Heart left ventricle (tissue), 16 donors: ENCODE measurements around the gene CPLX3. TPM values are rescaled to one million over a fixed set of nuclear protein-coding genes. Genes with fewer than 3 reads are reported as not detected.

ENCODE experiments used
- ATAC-seq, 4 donors: fragments of 200-7000 bp; cut with Tn5 transposase; one replicate each; pipeline ENCODE4 v1.9.1; 2020 to 2022; ENCODE audit warnings: moderate library complexity in 4 of 4, mild to moderate bottlenecking in 3 of 4, moderate number of reproducible peaks in 1 of 4
- DNase-seq, 5 donors: peaks; one replicate each; pipeline ENCODE4 v3.0.0-alpha.2; 2020
- H3K27ac ChIP-seq, 12 donors: fragments of 200-600 bp; sonication (generic) in 4 of 12; one replicate each; pipeline versions ENCODE4 v1.5.0 to v1.8.0; 2016 to 2022; ENCODE audit warnings: mild to moderate bottlenecking in 2 of 12
- H3K27me3 ChIP-seq, 9 donors: fragments of 200-600 bp; sonication (generic) in 2 of 9; one replicate each; pipeline versions ENCODE4 v1.5.1 to v1.8.0; 2016 to 2022; ENCODE audit warnings: mild to moderate bottlenecking in 3 of 9
- H3K36me3 ChIP-seq, 9 donors: fragments of 200-600 bp; sonication (generic) in 2 of 9; one replicate each; pipeline versions ENCODE4 v1.5.0 to v1.8.0; 2018 to 2022; ENCODE audit warnings: mild to moderate bottlenecking in 2 of 9
- H3K4me1 ChIP-seq, 12 donors: fragments of 200-600 bp; sonication (generic) in 4 of 12; one replicate each; pipeline versions ENCODE4 v1.5.0 to v1.8.0; 2016 to 2022; ENCODE audit warnings: mild to moderate bottlenecking in 3 of 12
- H3K4me3 ChIP-seq, 12 donors: fragments of 200-600 bp; sonication (generic) in 4 of 12; one replicate each; pipeline versions ENCODE4 v1.5.0 to v1.8.0; 2017 to 2022; ENCODE audit warnings: mild to moderate bottlenecking in 9 of 12, moderate library complexity in 4 of 12
- H3K9me3 ChIP-seq, 12 donors: fragments of 200-600 bp; sonication (generic) in 4 of 12; one replicate each; pipeline versions ENCODE4 v1.5.0 to v1.8.0; 2016 to 2022; ENCODE audit warnings: mild to moderate bottlenecking in 1 of 12
- CTCF ChIP-seq, 12 donors: fragments of 200-600 bp; sonication (generic) in 4 of 12; IDR thresholded peaks; one replicate each; pipeline versions ENCODE4 v1.5.0 to v1.8.0; 2018 to 2022; ENCODE audit warnings: antibody characterized with exemption in 12 of 12, mild to moderate bottlenecking in 5 of 12
- POLR2A ChIP-seq, 2 donors: fragments of 450-650 bp; IDR thresholded peaks; one replicate each; pipeline ENCODE4 v1.6.1; 2017; ENCODE audit warnings: antibody characterized with exemption in 2 of 2, mild to moderate bottlenecking in 2 of 2, moderate library complexity in 2 of 2
- WGBS, 4 donors: extraction: QIAGEN DNeasy Blood & Tissue Kit in 2 of 4; methylation state at CpG; one replicate each; pipeline versions ENCODE4 v1.1.5 to v1.1.7; 2013 to 2018; 5-methylcytosine and 5-hydroxymethylcytosine counted together
- intact Hi-C, 10 donors: fragments of 100-400 bp; cut with DNase I; formaldehyde crosslinking; loops; one replicate each; pipeline versions ENCODE4 v1.11.1 to v1.14.2; 2022
- polyA plus RNA-seq, 2 donors: library from polyadenylated mRNA; stranded (reverse); fragments of 200-250 nt; gene quantifications; one replicate each; pipeline ENCODE4 v1.2.3, GENCODE V29; 2013
- total RNA-seq, 9 donors: library from RNA; depleted of rRNA in 2 of 9; stranded (reverse); fragments of >200 nt in 2 of 9; fragmentation: NEBNext Ultra II Directional in 3 of 9; extraction: Animal tissue kit (Norgen Biotek cat#: 25700) in 3 of 9; gene quantifications; one replicate each; pipeline versions ENCODE4 v1.1.0 to v1.2.4, GENCODE V29; 2016 to 2023
- donor health status: ischemic (EF 13 %, LVEDD 7.1; RV severe dilation, severe dysfunction).
- donor health status: healthy with polysubstance abuse.
- donor health status: DM: no; HTN: yes; CAD: no.
- donor health status: DM: no; HTN: no; CAD: no.
- donor health status: ischemic (EF 25% LVEDD 6.9; RV normal size, moderate dysfunction).
- donor health status: ischemic (EF 25% LVEDD 5.7; RV mildly dilated, moderate dysfunction).
- donor health status: healthy.
- donor health status: DM: yes; HTN: yes; CAD: no.
- donor health status: ischemic (EF 35%, LVEDD 5.7; RV mildly dilated, moderate dysfunction).
- donor health status: nonischemic (EF 11% LVEDD 7.7; RV severe dilation, severe dysfunction).
- donor health status: DM: yes; HTN: yes; CAD: no.
- donor health status: PGD.
- donor health status: ischemic (EF 29% LVEDD 5.4; RV normal size, mild dysfunction).
- donor health status: nonischemic (EF 23%, LVEDD 6.1; RV moderate dilation, normal function).

The CPLX3 gene
- total and polyA plus RNA-seq, 11 donors, result 0.06 to 3.3 (median 1.6) TPM; not detected in 3

GRCh38 chr15:74786551-74787165 lies 39.8 kb upstream of the CPLX3 start:
- TF ChIP-seq CTCF (IDR thresholded peaks at IDR 0.05) (no peak), POLR2A (IDR thresholded peaks at IDR 0.05) (no peak)
- WGBS, 4 donors, result 27 to 62% (median 31%) methylated on average over 2 to 7 of the region's 7 CpGs
- Histone ChIP-seq H3K9me3 (no peaks in the 10 kb centered on the region), H3K4me3 (peak overlapping the region in 6 of 12 donors; percentile 1 to 72 (median 6)), H3K36me3 (peaks cover 0 to 7% (median 0%) of the 10 kb centered on the region in 9 donors), H3K4me1 (peaks cover 52 to 94% (median 90%) of the 10 kb centered on the region in 12 donors), H3K27ac (peak overlapping the region; percentile 42 to 97 (median 86)), H3K27me3 (no peaks in the 10 kb centered on the region)
- peak; percentile 4 to 35 (median 16) for ATAC-seq
- DNase-seq, result peak in 3 of 5 donors; percentile 65 to 77 (median 72)
- intact Hi-C loops, result no loop called here

GRCh38 chr15:74787251-74788041 lies 39.0 kb upstream of the CPLX3 start:
- H3K36me3 ChIP-seq, result peaks cover 0 to 11% (median 0%) of the 10 kb centered on the region in 9 donors
- peak overlapping the region in 5 of 12 donors; percentile 1 to 72 (median 7) for H3K4me3 ChIP-seq
- no peaks in the 10 kb centered on the region for H3K27me3 ChIP-seq
- ATAC-seq (peak; percentile 12 to 48 (median 33)), DNase-seq (peak; percentile 65 to 85 (median 75))
- intact Hi-C loops, result no loop called here
- peaks cover 52 to 100% (median 97%) of the 10 kb centered on the region in 12 donors for H3K4me1 ChIP-seq
- 40 to 46% (median 45%) methylated on average over 10 to 13 of the region's 13 CpGs for WGBS, 4 donors
- H3K27ac ChIP-seq, result peak overlapping the region; percentile 42 to 97 (median 86)
- TF ChIP-seq CTCF (IDR thresholded peaks at IDR 0.05) (peak; percentile 9 to 56 (median 37)), POLR2A (IDR thresholded peaks at IDR 0.05) (no peak)
- H3K9me3 ChIP-seq, result no peaks in the 10 kb centered on the region

- ATAC-seq (no peak), DNase-seq (no peak)
- intact Hi-C loops, result no loop called here
- Histone ChIP-seq H3K4me1 (peaks cover 50 to 100% (median 99%) of the 10 kb centered on the region in 12 donors), H3K4me3 (peak overlapping the region in 3 of 12 donors; percentile 9 to 72 (median 15)), H3K27me3 (no peaks in the 10 kb centered on the region), H3K27ac (peak overlapping the region in 11 of 12 donors; percentile 77 to 97 (median 86)), H3K9me3 (no peaks in the 10 kb centered on the region), H3K36me3 (peaks cover 0 to 15% (median 0%) of the 10 kb centered on the region in 9 donors)
- WGBS, 4 donors, result 46 to 66% (median 56%) methylated on average over 6 to 7 of the region's 7 CpGs
- TF ChIP-seq POLR2A (IDR thresholded peaks at IDR 0.05) (no peak), CTCF (IDR thresholded peaks at IDR 0.05) (peak in 1 of 12 donors; percentile 1)
Observed at GRCh38 chr15:74788042-74788682, 38.3 kb upstream of the CPLX3 start.
